Neural cell (in vitro differentiated cells): ENCODE data around the gene PNCK.
A peak's percentile ranks its signal among the peaks of the same experiment; 100 is the strongest.

ENCODE experiments used
- EP300 ChIP-seq: fragments of 450-650 bp; conservative IDR thresholded peaks from 2 replicates; pipeline ENCODE4 v1.6.1; 2014; ENCODE audit warnings: antibody characterized with exemption, mild to moderate bottlenecking, moderate library complexity; ENCODE audit not compliant: poor library complexity, severe bottlenecking
- EZH2 ChIP-seq: fragments of 200-600, 300-800 bp; shearing (Covaris generic), sonication (generic); IDR thresholded peaks from 2 replicates; pipeline ENCODE4 v1.6.1; 2014; ENCODE audit warnings: antibody characterized with exemption, low read length, borderline replicate concordance, mild to moderate bottlenecking; ENCODE audit not compliant: insufficient read depth, poor library complexity, severe bottlenecking
- POLR2AphosphoS5 ChIP-seq: IDR thresholded peaks from 2 replicates; pipeline ENCODE4 v1.6.1; 2012
- RAD21 ChIP-seq: fragments of 450-650 bp; conservative IDR thresholded peaks from 2 replicates; pipeline ENCODE4 v1.6.1; 2014; ENCODE audit warnings: antibody characterized with exemption, mild to moderate bottlenecking, moderate library complexity
- REST ChIP-seq: IDR thresholded peaks from 2 replicates; pipeline ENCODE4 v1.6.1; 2012; ENCODE audit warnings: borderline replicate concordance
- SMC3 ChIP-seq: fragments of 450-650 bp; conservative IDR thresholded peaks from 2 replicates; pipeline ENCODE4 v1.6.1; 2014; ENCODE audit warnings: antibody characterized with exemption, mild to moderate bottlenecking, moderate library complexity; ENCODE audit not compliant: poor library complexity
- TAF1 ChIP-seq: IDR thresholded peaks from 2 replicates; pipeline ENCODE4 v1.6.1; 2012; ENCODE audit warnings: low read depth
- TF ChIP-seq, protein P1 (sequence below): fragments of 450-650 bp; IDR thresholded peaks from 2 replicates; pipeline ENCODE4 v1.5.1; 2014; ENCODE audit warnings: antibody characterized with exemption, mild to moderate bottlenecking, moderate library complexity; ENCODE audit not compliant: poor library complexity, severe bottlenecking

- TF ChIP-seq, protein P1, sequence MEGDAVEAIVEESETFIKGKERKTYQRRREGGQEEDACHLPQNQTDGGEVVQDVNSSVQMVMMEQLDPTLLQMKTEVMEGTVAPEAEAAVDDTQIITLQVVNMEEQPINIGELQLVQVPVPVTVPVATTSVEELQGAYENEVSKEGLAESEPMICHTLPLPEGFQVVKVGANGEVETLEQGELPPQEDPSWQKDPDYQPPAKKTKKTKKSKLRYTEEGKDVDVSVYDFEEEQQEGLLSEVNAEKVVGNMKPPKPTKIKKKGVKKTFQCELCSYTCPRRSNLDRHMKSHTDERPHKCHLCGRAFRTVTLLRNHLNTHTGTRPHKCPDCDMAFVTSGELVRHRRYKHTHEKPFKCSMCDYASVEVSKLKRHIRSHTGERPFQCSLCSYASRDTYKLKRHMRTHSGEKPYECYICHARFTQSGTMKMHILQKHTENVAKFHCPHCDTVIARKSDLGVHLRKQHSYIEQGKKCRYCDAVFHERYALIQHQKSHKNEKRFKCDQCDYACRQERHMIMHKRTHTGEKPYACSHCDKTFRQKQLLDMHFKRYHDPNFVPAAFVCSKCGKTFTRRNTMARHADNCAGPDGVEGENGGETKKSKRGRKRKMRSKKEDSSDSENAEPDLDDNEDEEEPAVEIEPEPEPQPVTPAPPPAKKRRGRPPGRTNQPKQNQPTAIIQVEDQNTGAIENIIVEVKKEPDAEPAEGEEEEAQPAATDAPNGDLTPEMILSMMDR, result peak; percentile 37
- TF ChIP-seq SMC3 (no peak), EP300 (no peak), REST (peak; percentile 34), TAF1 (no peak), EZH2 (no peak), POLR2AphosphoS5 (peak; percentile 68), RAD21 (no peak)
Measured at GRCh38 chrX:153687121-153688039, 13.8 kb upstream of the PNCK start, which contains the start of gene SLC6A8.
